ENCODE results near the gene HIC2. TPM values are rescaled to one million over a fixed set of nuclear protein-coding genes. Genes with fewer than 3 reads are reported as not detected.
"Not testable (repeated sequence)": the region's sequence is repeated elsewhere in the genome, so short reads cannot be mapped to it uniquely, and the experiment has no call there.

Gene HIC2
- total RNA-seq, 1 donor from 2014 or later, result 6.4 TPM

- intact Hi-C loops (cut with micrococcal nuclease); H3K4me1 Mint-ChIP-seq; H3K9me3 Mint-ChIP-seq; H3K4me3 Mint-ChIP-seq; H3K27me3 Mint-ChIP-seq; H3K36me3 Mint-ChIP-seq (ENCODE audit: low read depth); H3K27ac Mint-ChIP-seq: not testable (repeated sequence)
- peak; percentile 6 for DNase-seq
Observed at GRCh38 chr22:21487723-21488122, 70.6 kb downstream of the HIC2 start.

- H3K27ac Mint-ChIP-seq; H3K4me1 Mint-ChIP-seq; H3K9me3 Mint-ChIP-seq; intact Hi-C loops (cut with micrococcal nuclease); H3K27me3 Mint-ChIP-seq; H3K4me3 Mint-ChIP-seq; H3K36me3 Mint-ChIP-seq (ENCODE audit: low read depth): not testable (repeated sequence)
- peak; percentile 21 for DNase-seq
Observed at GRCh38 chr22:21489149-21489680, 72.0 kb downstream of the HIC2 start.

GRCh38 chr22:21490556-21490955 is 73.4 kb downstream of the HIC2 start:
- H3K27me3 Mint-ChIP-seq; H3K9me3 Mint-ChIP-seq; H3K36me3 Mint-ChIP-seq (ENCODE audit: low read depth); intact Hi-C loops (cut with micrococcal nuclease); H3K27ac Mint-ChIP-seq; H3K4me1 Mint-ChIP-seq; H3K4me3 Mint-ChIP-seq: not testable (repeated sequence)
- DNase-seq, result peak; percentile 40

GRCh38 chr22:21492271-21492670 is 75.1 kb downstream of the HIC2 start:
- intact Hi-C loops (cut with micrococcal nuclease); H3K27me3 Mint-ChIP-seq; DNase-seq; H3K4me3 Mint-ChIP-seq; H3K36me3 Mint-ChIP-seq (ENCODE audit: low read depth); H3K4me1 Mint-ChIP-seq; H3K9me3 Mint-ChIP-seq; H3K27ac Mint-ChIP-seq: not testable (repeated sequence)

GRCh38 chr22:21493789-21494782 is 76.9 kb downstream of the HIC2 start:
- H3K36me3 Mint-ChIP-seq (ENCODE audit: low read depth); H3K4me3 Mint-ChIP-seq; DNase-seq; H3K27ac Mint-ChIP-seq; intact Hi-C loops (cut with micrococcal nuclease); H3K4me1 Mint-ChIP-seq; H3K9me3 Mint-ChIP-seq; H3K27me3 Mint-ChIP-seq: not testable (repeated sequence)

GRCh38 chr22:21497984-21498383 is 80.8 kb downstream of the HIC2 start:
- H3K27me3 Mint-ChIP-seq; H3K4me1 Mint-ChIP-seq; intact Hi-C loops (cut with micrococcal nuclease); H3K36me3 Mint-ChIP-seq (ENCODE audit: low read depth); H3K4me3 Mint-ChIP-seq; DNase-seq; H3K9me3 Mint-ChIP-seq; H3K27ac Mint-ChIP-seq: not testable (repeated sequence)

- H3K27me3 Mint-ChIP-seq; H3K9me3 Mint-ChIP-seq; DNase-seq; H3K4me3 Mint-ChIP-seq; H3K36me3 Mint-ChIP-seq (ENCODE audit: low read depth); H3K4me1 Mint-ChIP-seq; intact Hi-C loops (cut with micrococcal nuclease); H3K27ac Mint-ChIP-seq: not testable (repeated sequence)
Observed at GRCh38 chr22:21498489-21498888, 81.3 kb downstream of the HIC2 start.

GRCh38 chr22:21499623-21500506 is 82.7 kb downstream of the HIC2 start:
- H3K27me3 Mint-ChIP-seq; H3K27ac Mint-ChIP-seq; intact Hi-C loops (cut with micrococcal nuclease); DNase-seq; H3K36me3 Mint-ChIP-seq (ENCODE audit: low read depth); H3K4me1 Mint-ChIP-seq; H3K9me3 Mint-ChIP-seq; H3K4me3 Mint-ChIP-seq: not testable (repeated sequence)

Other genes with a start within 250 kb of the HIC2 start
- 0.26 TPM in 1 of 2 replicates, not detected in the other for gene RIMBP3B, start 33.6 kb upstream of the HIC2 start, total RNA-seq
- 0.50 and 0.54 TPM in 2 replicates for gene TMEM191C, start 50.0 kb downstream of the HIC2 start, total RNA-seq
- 0.19 and 0.26 TPM in 2 replicates for gene RIMBP3C, start 134.1 kb downstream of the HIC2 start, total RNA-seq
- 62.1 and 63.3 TPM in 2 replicates for gene UBE2L3, start 150.3 kb downstream of the HIC2 start, total RNA-seq
- 54.2 and 56.1 TPM in 2 replicates for gene YDJC, start 212.7 kb downstream of the HIC2 start, total RNA-seq
- 0.40 and 0.51 TPM in 2 replicates for gene CCDC116, start 215.4 kb downstream of the HIC2 start, total RNA-seq
- gene SDF2L1, start 224.9 kb downstream of the HIC2 start, total RNA-seq, result 94.3 and 103 TPM in 2 replicates
- 53.1 and 55.9 TPM in 2 replicates for gene PPIL2, start 248.6 kb downstream of the HIC2 start, total RNA-seq